ENCODE data around the gene MYOZ1. TPM values are rescaled to one million over a fixed set of nuclear protein-coding genes. Genes with fewer than 3 reads are reported as not detected.

The MYOZ1 gene
- total and polyA plus RNA-seq, 2 of the 8 experiments (the other 6 are each of a cell fraction or from before 2014, with no cell fraction given) = 2.6 to 3.3 TPM

DNA sequence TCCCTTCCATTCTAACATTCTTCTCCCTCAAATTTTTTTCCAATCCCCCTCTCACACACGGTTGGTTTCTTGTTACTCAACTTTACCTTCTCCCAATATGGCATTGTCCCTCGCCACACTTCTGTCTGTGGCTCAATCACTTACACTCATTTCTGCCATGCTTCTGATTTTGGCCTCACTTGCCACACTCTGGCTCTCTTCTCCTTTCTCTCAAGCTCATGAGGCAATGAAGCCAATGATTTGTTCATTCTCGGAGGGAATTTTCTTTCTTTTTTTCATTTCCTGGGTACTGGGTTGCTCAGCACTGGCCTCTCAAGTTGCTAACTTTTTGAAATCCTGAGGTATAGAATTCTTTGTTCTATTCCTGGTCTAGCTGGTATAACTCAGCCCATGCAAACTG is 4.0 kb upstream of the MYOZ1 start (continued):
- no peak for TF ChIP-seq PHF8 (conservative IDR thresholded peaks at IDR 0.05; ENCODE audit: low read depth, low read length)
- TF ChIP-seq NRF1 (IDR thresholded peaks at IDR 0.05; ENCODE audit: low read depth, low read length) = no peak
- no peak for TF ChIP-seq BRCA1 (IDR thresholded peaks at IDR 0.05; ENCODE audit: low read depth, low read length)
